GM23338 (cell line): Measurements from ENCODE around the gene SHOX. TPM values are rescaled to one million over a fixed set of nuclear protein-coding genes. Genes with fewer than 3 reads are reported as not detected.

Source experiments
- ATAC-seq: fragments of 200-7000 bp; cut with Tn5 transposase; 3 replicates; pipeline ENCODE4 v1.9.1; 2020
- DNase-seq: peaks from one replicate; pipeline ENCODE4 v3.0.0-alpha.2; 2015; ENCODE audit warnings: low spot score
- H2AFZ ChIP-seq: fragments of 200-600 bp; sonication (generic); 2 replicates; pipeline ENCODE4 v1.8.0; 2016; ENCODE audit warnings: antibody characterized with exemption, mild to moderate bottlenecking, moderate library complexity
- H3F3A ChIP-seq: fragments of 200-600 bp; sonication (generic); replicated peaks from 2 replicates; pipeline ENCODE4 v1.8.0; 2017; ENCODE audit warnings: antibody characterized with exemption, mixed run types, low read depth
- H3K27ac ChIP-seq: fragments of 200-600 bp; sonication (generic); 2 replicates; pipeline ENCODE4 v1.6.1; 2016; ENCODE audit warnings: low read depth
- H3K27me3 ChIP-seq: fragments of 200-600 bp; sonication (generic); 2 replicates; pipeline ENCODE4 v1.8.0; 2016; ENCODE audit warnings: mild to moderate bottlenecking, mixed run types, moderate library complexity; ENCODE audit not compliant: insufficient read depth
- H3K36me3 ChIP-seq: fragments of 200-600 bp; sonication (generic); 2 replicates; pipeline ENCODE4 v1.8.0; 2016; ENCODE audit warnings: mild to moderate bottlenecking; ENCODE audit not compliant: insufficient read depth
- H3K4me1 ChIP-seq: fragments of 200-600 bp; sonication (generic); 2 replicates; pipeline ENCODE4 v1.8.0; 2016; ENCODE audit warnings: mild to moderate bottlenecking, moderate library complexity; ENCODE audit not compliant: insufficient read depth
- H3K4me2 ChIP-seq: fragments of 200-600 bp; sonication (generic); 2 replicates; pipeline ENCODE4 v1.7.1; 2017; ENCODE audit warnings: mixed run types
- H3K4me3 ChIP-seq: fragments of 200-600 bp; sonication (generic); 2 replicates; pipeline ENCODE4 v1.6.1; 2016; ENCODE audit warnings: mixed run types
- H3K79me2 ChIP-seq: fragments of 200-600 bp; sonication (generic); replicated peaks from 2 replicates; pipeline ENCODE4 v1.8.0; 2017; ENCODE audit warnings: mild to moderate bottlenecking; ENCODE audit not compliant: insufficient read depth
- H3K9me2 ChIP-seq: fragments of 200-600 bp; sonication (generic); 2 replicates; pipeline ENCODE4 v1.8.0; 2017; ENCODE audit not compliant: insufficient read depth
- H4K20me1 ChIP-seq: fragments of 200-600 bp; sonication (generic); replicated peaks from 2 replicates; pipeline ENCODE4 v1.8.0; 2017; ENCODE audit warnings: mild to moderate bottlenecking; ENCODE audit not compliant: insufficient read depth
- H3K27ac Mint-ChIP-seq: 2 replicates; pipeline ENCODE4 v1.8.0; 2020; ENCODE audit warnings: inconsistent platforms, mild to moderate bottlenecking, moderate library complexity, mixed read lengths
- H3K27me3 Mint-ChIP-seq: 3 replicates; pipeline ENCODE4 v1.8.0; 2022; ENCODE audit warnings: low read depth, mild to moderate bottlenecking, moderate library complexity, mixed read lengths, inconsistent platforms; ENCODE audit not compliant: insufficient read depth, poor library complexity
- H3K36me3 Mint-ChIP-seq: 3 replicates; pipeline ENCODE4 v1.8.0; 2021; ENCODE audit warnings: low read depth, mild to moderate bottlenecking, inconsistent platforms, moderate library complexity, mixed read lengths
- H3K4me1 Mint-ChIP-seq: 3 replicates; pipeline ENCODE4 v1.8.0; 2020; ENCODE audit warnings: mild to moderate bottlenecking, inconsistent platforms, mixed read lengths
- H3K4me3 Mint-ChIP-seq: 3 replicates; pipeline ENCODE4 v1.8.0; 2021; ENCODE audit warnings: moderate library complexity, mild to moderate bottlenecking, inconsistent platforms, mixed read lengths
- H3K9me3 Mint-ChIP-seq: 3 replicates; pipeline ENCODE4 v1.8.0; 2020; ENCODE audit warnings: moderate library complexity, mild to moderate bottlenecking, inconsistent platforms, mixed read lengths
- CREB1 ChIP-seq: fragments of 250-450 bp; sonication (Bioruptor Pico); IDR thresholded peaks from 2 replicates; pipeline ENCODE4 v1.5.0; 2020; ENCODE audit warnings: low read depth, mild to moderate bottlenecking, moderate library complexity
- EZH2 ChIP-seq: fragments of 200-600 bp; sonication (generic); IDR thresholded peaks from one replicate; pipeline ENCODE4 v1.8.0; 2017; ENCODE audit warnings: antibody characterized with exemption, mild to moderate bottlenecking, low read depth; ENCODE audit not compliant: unreplicated experiment
- EZH2phosphoT487 ChIP-seq: fragments of 200-600 bp; sonication (generic); IDR thresholded peaks from one replicate; pipeline ENCODE4 v1.8.1; 2018; ENCODE audit warnings: antibody characterized with exemption; ENCODE audit not compliant: unreplicated experiment
- JUNB ChIP-seq: IDR thresholded peaks from one replicate; pipeline ENCODE4 v1.6.1; 2016; ENCODE audit warnings: antibody characterized with exemption; ENCODE audit not compliant: unreplicated experiment
- REST ChIP-seq: IDR thresholded peaks from one replicate; pipeline ENCODE4 v1.6.1; 2018; ENCODE audit warnings: antibody characterized with exemption; ENCODE audit not compliant: unreplicated experiment
- ZNF462 ChIP-seq: fragments of 250-450 bp; sonication (Bioruptor Pico); IDR thresholded peaks from 2 replicates; pipeline ENCODE4 v1.5.0; 2020; ENCODE audit warnings: mild to moderate bottlenecking, moderate library complexity
- polyA plus RNA-seq: library from polyadenylated mRNA; unstranded; fragments of >200 nt; fragmentation: Nextera tagmentation; extraction: Ambion mirVana; gene quantifications from 2 replicates; pipeline ENCODE4 v1.2.1, GENCODE V29; 2016
- total RNA-seq: library from RNA; depleted of rRNA; stranded (reverse); fragments of >200 nt; shearing (Covaris generic); gene quantifications from 2 replicates; pipeline ENCODE4 v1.2.3, GENCODE V29; 2014
- TF ChIP-seq, protein P1 (sequence below), 2 experiments: fragments of 200-600 bp in 1 of 2; sonication (generic) in 1 of 2; conservative IDR thresholded peaks; 2 replicates each; pipeline versions ENCODE4 v1.5.1 to v1.6.1; 2016 to 2017; ENCODE audit warnings: antibody characterized with exemption in 2 of 2, low read depth in 2 of 2, mild to moderate bottlenecking in 2 of 2, moderate library complexity in 1 of 2
- TF ChIP-seq, protein P2 (sequence below): IDR thresholded peaks from 2 replicates; pipeline ENCODE4 v1.6.1; 2016; ENCODE audit warnings: antibody characterized with exemption

SHOX gene
- total and polyA plus RNA-seq, 2 experiments from 2014 or later, result not detected

DNA sequence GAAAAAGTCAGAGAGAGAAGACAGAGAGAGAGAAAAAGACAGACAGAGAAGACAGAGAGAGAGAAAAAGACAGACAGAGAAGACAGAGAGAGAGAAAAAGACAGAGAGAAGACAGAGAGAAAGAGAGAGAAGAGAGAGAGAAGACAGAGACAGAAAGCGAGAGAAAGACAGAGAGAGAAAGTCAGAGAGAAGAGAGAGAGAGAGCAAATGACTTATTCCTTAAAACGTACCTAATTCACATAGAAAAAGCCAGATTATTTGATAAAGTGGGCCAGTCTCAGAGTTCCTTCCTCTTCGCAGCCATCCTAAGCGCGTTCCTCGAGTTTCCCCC, 7.4 kb upstream of the SHOX start:
- H3K36me3 ChIP-seq, result no peaks in the 10 kb centered on the region
- peaks cover 21% of the 10 kb centered on the region; the same call in 1 of the 2 replicates for H3K4me1 ChIP-seq
- no peaks in the 10 kb centered on the region for H3K79me2 ChIP-seq
- H3F3A ChIP-seq, result peaks cover 34% of the 10 kb centered on the region
- H2AFZ ChIP-seq, result no peak overlapping the region
- H3K27ac ChIP-seq, result no peak overlapping the region
- peak overlapping the region; percentile 82 for H3K4me2 ChIP-seq
- Mint-ChIP-seq H3K27me3 (peaks cover 71% of the 10 kb centered on the region), H3K36me3 (peaks cover 62% of the 10 kb centered on the region), H3K9me3 (peaks cover 79% of the 10 kb centered on the region), H3K4me3 (peak overlapping the region; percentile 43; the same call in 1 of the 3 replicates), H3K27ac (no peak overlapping the region), H3K4me1 (peaks cover 6% of the 10 kb centered on the region)
- peaks cover 98% of the 10 kb centered on the region for H3K27me3 ChIP-seq
- H3K4me3 ChIP-seq, result peak overlapping the region; percentile 55
- ATAC-seq (no peak), DNase-seq (no peak)
- TF ChIP-seq CREB1 (CRISPR knock-in tag) (no peak), EZH2phosphoT487 (no peak), JUNB (no peak), EZH2 (peak; percentile 86), REST (no peak), ZNF462 (no peak)
- TF ChIP-seq, protein P1, sequence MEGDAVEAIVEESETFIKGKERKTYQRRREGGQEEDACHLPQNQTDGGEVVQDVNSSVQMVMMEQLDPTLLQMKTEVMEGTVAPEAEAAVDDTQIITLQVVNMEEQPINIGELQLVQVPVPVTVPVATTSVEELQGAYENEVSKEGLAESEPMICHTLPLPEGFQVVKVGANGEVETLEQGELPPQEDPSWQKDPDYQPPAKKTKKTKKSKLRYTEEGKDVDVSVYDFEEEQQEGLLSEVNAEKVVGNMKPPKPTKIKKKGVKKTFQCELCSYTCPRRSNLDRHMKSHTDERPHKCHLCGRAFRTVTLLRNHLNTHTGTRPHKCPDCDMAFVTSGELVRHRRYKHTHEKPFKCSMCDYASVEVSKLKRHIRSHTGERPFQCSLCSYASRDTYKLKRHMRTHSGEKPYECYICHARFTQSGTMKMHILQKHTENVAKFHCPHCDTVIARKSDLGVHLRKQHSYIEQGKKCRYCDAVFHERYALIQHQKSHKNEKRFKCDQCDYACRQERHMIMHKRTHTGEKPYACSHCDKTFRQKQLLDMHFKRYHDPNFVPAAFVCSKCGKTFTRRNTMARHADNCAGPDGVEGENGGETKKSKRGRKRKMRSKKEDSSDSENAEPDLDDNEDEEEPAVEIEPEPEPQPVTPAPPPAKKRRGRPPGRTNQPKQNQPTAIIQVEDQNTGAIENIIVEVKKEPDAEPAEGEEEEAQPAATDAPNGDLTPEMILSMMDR (conservative IDR thresholded peaks at IDR 0.05; ENCODE audit: low read depth in 2 of 2), result no peak
- TF ChIP-seq, protein P2, sequence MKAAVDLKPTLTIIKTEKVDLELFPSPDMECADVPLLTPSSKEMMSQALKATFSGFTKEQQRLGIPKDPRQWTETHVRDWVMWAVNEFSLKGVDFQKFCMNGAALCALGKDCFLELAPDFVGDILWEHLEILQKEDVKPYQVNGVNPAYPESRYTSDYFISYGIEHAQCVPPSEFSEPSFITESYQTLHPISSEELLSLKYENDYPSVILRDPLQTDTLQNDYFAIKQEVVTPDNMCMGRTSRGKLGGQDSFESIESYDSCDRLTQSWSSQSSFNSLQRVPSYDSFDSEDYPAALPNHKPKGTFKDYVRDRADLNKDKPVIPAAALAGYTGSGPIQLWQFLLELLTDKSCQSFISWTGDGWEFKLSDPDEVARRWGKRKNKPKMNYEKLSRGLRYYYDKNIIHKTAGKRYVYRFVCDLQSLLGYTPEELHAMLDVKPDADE, result no peak
- peaks cover 13% of the 10 kb centered on the region; the same call in 1 of the 2 replicates for H4K20me1 ChIP-seq
- H3K9me2 ChIP-seq, result no peaks in the 10 kb centered on the region
